Cardiac fibroblast (primary cell): ENCODE results near the gene CCDC86.

Experiments
- DNase-seq, 2 donors: peaks; one replicate each; pipeline versions ENCODE4 v3.0.0 to v3.0.0-alpha.2; 2010; ENCODE audit warnings: low read depth in 2 of 2
- H3K4me3 ChIP-seq, 2 donors: replicated peaks in 1 of 2; 1 replicate in 1 of 2; 2 replicates in 1 of 2; pipeline ENCODE4 v1.5.1; 2011; ENCODE audit warnings: low read depth in 2 of 2, low read length in 2 of 2, mild to moderate bottlenecking in 2 of 2, moderate library complexity in 1 of 2
- CTCF ChIP-seq: IDR thresholded peaks from one replicate; pipeline ENCODE4 v1.5.1; 2011; ENCODE audit warnings: low read depth, mild to moderate bottlenecking, low read length, inconsistent platforms

Gene CCDC86

DNA sequence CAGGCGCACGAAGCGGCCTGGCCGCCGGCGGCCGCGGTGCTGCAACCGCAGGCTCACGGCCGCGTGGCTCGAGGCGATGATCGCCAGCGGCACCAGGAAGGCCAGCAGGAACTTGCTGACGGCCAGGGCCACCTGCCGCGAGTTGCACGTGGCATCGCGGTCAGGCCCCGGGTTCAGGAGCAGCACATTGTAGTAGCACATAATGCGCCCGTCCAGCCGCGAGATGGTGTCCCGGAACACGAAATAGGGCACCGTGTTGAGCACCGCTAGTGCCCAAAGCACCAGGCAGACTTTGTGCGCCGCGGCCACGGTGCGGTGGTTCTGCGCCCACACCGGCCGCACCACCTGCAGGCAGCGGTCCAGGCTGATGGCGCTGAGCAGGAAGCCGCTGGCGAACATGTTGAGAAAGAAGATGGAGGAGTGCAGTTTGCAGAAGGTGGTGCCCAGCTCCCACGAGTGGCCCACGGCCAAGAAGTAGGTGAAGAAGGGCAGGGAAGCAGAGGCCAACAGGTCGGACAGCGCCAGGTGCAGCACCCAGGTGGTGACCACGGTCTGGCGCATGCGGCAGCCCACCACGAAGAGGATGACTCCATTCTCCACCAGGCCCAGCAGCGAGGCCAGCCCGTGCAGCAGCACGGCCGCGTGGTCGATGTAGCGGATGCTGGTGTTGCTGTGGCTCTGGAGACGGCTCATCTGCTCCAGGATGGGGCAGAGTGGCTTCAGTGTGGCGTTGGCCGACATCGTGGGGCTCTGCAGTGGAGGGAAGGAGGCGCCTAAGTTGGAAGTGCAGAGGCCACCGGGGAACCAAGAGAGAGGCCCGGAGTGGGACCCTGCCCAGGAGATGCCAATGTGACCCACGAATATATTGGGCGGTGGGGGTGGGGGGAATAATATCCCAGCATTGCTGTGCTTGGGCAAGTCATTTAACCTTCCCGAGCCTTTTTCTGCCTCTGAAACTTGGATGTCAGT is 11.4 kb downstream of the CCDC86 start:
- no peak overlapping the region for H3K4me3 ChIP-seq
- TF ChIP-seq CTCF = no peak
- no peak for DNase-seq

- no peak overlapping the region for H3K4me3 ChIP-seq
- TF ChIP-seq CTCF = no peak
- DNase-seq = no peak
Observed at GRCh38 chr11:60854140-60854846, 12.4 kb downstream of the CCDC86 start.

- no peak overlapping the region for H3K4me3 ChIP-seq
- no peak for TF ChIP-seq CTCF
- no peak for DNase-seq
Observed at GRCh38 chr11:60854847-60855725, 13.2 kb downstream of the CCDC86 start.

GRCh38 chr11:60855726-60856633 is 14.1 kb downstream of the CCDC86 start, which contains the start of gene PTGDR2:
TSS of gene PTGDR2 (minus strand) at chr11:60855950. CDS start at chr11:60853722, 2,228 bp downstream.
- no peak within 1 kb of the TSS for H3K4me3 ChIP-seq
- no peak for TF ChIP-seq CTCF
- no peak for DNase-seq

GRCh38 chr11:60857378-60858232 is 15.7 kb downstream of the CCDC86 start:
- no peak overlapping the region for H3K4me3 ChIP-seq
- no peak for TF ChIP-seq CTCF
- peak in 1 of 2 donors; percentile 76 for DNase-seq
